ENCODE measurements around the gene RNF182. TPM values are rescaled to one million over a fixed set of nuclear protein-coding genes. Genes with fewer than 3 reads are reported as not detected.

Gene RNF182
- total RNA-seq, 4 donors from 2014 or later: 0.19 TPM; not detected in 3

DNA sequence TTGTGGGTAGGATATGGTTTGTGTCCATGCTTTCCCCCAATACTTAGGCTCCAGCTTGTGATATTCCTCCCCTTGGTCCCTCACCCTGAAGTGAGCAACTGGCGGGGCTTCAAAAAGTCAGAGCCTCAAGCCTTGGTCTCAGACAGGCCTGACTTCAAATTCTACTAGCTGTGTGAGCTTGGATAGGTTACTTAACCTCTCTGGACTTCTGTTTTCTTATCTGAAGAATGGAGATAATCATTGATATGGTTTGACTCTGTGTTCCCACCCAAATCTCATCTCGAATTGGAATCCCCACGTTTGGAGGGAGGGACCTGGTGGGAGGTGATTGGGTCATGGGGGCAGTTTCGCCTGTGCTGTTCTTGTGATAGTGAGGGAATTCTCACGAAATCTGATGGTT, 97.9 kb downstream of the RNF182 start:
- no peak for DNase-seq
- Histone ChIP-seq H3K4me1 (no peaks in the 10 kb centered on the region), H3K27ac (no peak overlapping the region), H3K27me3 (peaks cover 0 to 25% (median 0%) of the 10 kb centered on the region in 4 donors), H3K4me3 (no peak overlapping the region), H3K9me3 (no peaks in the 10 kb centered on the region), H3K36me3 (no peaks in the 10 kb centered on the region)
- no peak for TF ChIP-seq POLR2A (IDR thresholded peaks at IDR 0.05)
- TF ChIP-seq, protein P1, sequence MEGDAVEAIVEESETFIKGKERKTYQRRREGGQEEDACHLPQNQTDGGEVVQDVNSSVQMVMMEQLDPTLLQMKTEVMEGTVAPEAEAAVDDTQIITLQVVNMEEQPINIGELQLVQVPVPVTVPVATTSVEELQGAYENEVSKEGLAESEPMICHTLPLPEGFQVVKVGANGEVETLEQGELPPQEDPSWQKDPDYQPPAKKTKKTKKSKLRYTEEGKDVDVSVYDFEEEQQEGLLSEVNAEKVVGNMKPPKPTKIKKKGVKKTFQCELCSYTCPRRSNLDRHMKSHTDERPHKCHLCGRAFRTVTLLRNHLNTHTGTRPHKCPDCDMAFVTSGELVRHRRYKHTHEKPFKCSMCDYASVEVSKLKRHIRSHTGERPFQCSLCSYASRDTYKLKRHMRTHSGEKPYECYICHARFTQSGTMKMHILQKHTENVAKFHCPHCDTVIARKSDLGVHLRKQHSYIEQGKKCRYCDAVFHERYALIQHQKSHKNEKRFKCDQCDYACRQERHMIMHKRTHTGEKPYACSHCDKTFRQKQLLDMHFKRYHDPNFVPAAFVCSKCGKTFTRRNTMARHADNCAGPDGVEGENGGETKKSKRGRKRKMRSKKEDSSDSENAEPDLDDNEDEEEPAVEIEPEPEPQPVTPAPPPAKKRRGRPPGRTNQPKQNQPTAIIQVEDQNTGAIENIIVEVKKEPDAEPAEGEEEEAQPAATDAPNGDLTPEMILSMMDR (IDR thresholded peaks at IDR 0.05): no peak
- intact Hi-C loops (cut with DNase I): no loop called here
- WGBS, 2 donors: 77 to 89% methylated on average over 4 to 5 of the region's 5 CpGs

DNA sequence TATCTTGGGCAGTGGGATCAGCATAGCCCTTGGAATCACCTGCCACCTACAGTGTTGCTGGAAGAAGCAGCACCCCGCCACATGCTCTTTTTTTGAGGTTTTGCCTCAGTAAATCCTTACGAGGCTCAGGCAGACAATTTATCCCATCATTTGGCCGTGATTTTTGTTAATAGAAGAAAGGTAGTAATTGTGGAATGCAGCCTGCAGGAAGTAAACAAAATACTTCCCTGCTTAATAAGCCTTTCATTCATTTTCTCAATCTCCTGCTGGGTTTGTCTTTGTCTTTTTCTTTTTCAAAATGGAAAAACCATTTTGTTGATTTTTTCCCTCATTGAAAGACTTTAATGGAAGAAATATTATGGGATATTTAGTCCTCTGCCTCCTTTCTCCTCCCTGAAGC, 99.1 kb downstream of the RNF182 start:
- Histone ChIP-seq H3K27me3 (peaks cover 0 to 36% (median 0%) of the 10 kb centered on the region in 4 donors), H3K36me3 (no peaks in the 10 kb centered on the region), H3K9me3 (no peaks in the 10 kb centered on the region), H3K27ac (no peak overlapping the region), H3K4me1 (no peaks in the 10 kb centered on the region), H3K4me3 (no peak overlapping the region)
- DNase-seq: no peak
- WGBS, 2 donors: 62 to 69% methylated on average over 3 of the region's 3 CpGs
- TF ChIP-seq, protein P1 (IDR thresholded peaks at IDR 0.05): no peak
- no peak for TF ChIP-seq POLR2A (IDR thresholded peaks at IDR 0.05)
- intact Hi-C loops (cut with DNase I): no loop called here

DNA sequence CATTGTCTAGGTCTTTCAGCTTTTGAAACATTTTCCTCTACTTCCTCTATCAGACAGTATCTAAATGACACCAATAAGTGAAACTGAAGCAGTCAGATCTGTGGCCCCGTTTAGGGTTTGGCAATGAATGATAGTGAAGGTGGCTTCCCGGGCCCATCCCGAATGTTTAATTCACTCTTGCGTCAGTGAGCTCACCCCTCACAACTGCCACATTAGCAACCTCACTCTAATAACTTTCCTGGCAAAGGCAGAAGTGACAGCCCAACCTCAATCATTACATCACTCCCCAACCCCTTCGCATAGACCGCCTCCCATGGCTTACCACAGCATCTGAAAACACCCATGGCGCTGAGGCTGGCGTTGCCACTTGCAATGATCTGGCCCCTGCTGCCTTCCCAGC, 100.4 kb downstream of the RNF182 start:
- H3K36me3 ChIP-seq: no peaks in the 10 kb centered on the region
- no peaks in the 10 kb centered on the region for H3K4me1 ChIP-seq
- H3K27ac ChIP-seq: no peak overlapping the region
- DNase-seq: no peak
- TF ChIP-seq POLR2A (IDR thresholded peaks at IDR 0.05): no peak
- TF ChIP-seq, protein P1 (IDR thresholded peaks at IDR 0.05): no peak
- H3K4me3 ChIP-seq: no peak overlapping the region
- peaks cover 0 to 42% (median 0%) of the 10 kb centered on the region in 4 donors for H3K27me3 ChIP-seq
- intact Hi-C loops (cut with DNase I): no loop called here
- 80 to 87% methylated on average over 6 to 8 of the region's 8 CpGs for WGBS, 2 donors
- H3K9me3 ChIP-seq: no peaks in the 10 kb centered on the region

DNA sequence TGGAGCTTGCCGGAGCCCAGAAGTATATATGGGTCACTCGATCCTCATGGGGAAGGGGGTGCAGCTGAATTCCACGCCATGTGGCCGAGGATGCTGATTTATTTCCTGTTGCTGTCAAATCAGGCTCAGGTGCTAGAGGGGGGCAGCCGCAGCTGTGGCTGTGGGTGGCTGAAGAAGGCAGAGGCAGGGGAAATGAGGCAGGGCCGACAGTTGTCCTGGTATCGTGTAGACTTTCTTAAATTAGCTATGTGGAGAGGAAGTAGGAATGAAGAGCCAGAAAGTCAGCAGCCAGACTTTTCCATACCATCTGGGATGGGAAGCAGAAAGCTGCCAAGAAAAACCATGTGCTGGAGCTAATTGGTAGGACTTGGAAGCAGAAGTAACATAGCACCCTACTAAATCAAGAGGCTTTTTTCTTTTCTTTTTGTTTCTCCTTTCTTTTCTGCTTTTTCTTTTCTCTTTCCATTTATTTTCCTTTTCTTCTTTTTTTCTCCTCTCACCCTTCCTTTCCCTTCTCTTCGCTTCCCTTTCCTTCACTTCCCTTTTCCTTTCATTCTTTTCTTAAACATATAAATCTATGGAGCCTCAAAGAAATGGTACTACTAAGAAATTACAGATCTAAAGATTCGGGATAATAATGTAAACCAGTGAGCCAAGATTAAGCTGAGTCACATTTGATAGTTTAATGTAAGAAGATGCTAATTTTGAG, 102.2 kb downstream of the RNF182 start:
- no peak overlapping the region for H3K4me3 ChIP-seq
- intact Hi-C loops (cut with DNase I): no loop called here
- no peaks in the 10 kb centered on the region for H3K9me3 ChIP-seq
- peaks cover 0 to 54% (median 0%) of the 10 kb centered on the region in 4 donors for H3K27me3 ChIP-seq
- no peaks in the 10 kb centered on the region for H3K36me3 ChIP-seq
- no peak for TF ChIP-seq POLR2A (IDR thresholded peaks at IDR 0.05)
- TF ChIP-seq, protein P1 (IDR thresholded peaks at IDR 0.05): no peak
- no peak overlapping the region for H3K27ac ChIP-seq
- H3K4me1 ChIP-seq: no peaks in the 10 kb centered on the region
- 53 to 64% methylated on average over 8 to 9 of the region's 9 CpGs for WGBS, 2 donors
- no peak for DNase-seq

DNA sequence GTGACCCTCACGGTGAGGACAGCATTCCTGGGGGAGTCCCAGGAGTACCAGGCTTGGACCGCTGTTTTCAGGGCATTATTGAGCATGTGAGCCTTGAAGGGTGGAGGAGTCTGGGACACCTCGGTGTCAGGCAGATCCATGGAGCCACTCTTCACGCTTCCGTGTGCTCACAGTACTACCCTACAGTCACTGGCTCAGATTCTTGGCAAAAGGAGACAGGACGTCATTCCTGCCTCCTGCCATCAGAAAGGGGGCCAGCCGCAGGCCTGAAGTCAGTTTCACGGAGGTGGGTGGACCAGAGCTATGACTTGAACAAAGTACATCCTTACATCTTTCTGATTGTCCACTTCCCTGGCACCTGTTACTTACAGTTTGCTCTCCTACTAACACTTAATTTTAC, 103.9 kb downstream of the RNF182 start:
- TF ChIP-seq, protein P1 (IDR thresholded peaks at IDR 0.05): no peak
- no peak for TF ChIP-seq POLR2A (IDR thresholded peaks at IDR 0.05)
- H3K4me3 ChIP-seq: no peak overlapping the region
- no peaks in the 10 kb centered on the region for H3K4me1 ChIP-seq
- no peaks in the 10 kb centered on the region for H3K9me3 ChIP-seq
- no peak overlapping the region for H3K27ac ChIP-seq
- 71 to 78% methylated on average over 6 to 8 of the region's 8 CpGs for WGBS, 2 donors
- no peak for DNase-seq
- peaks cover 0 to 70% (median 0%) of the 10 kb centered on the region in 4 donors for H3K27me3 ChIP-seq
- no peaks in the 10 kb centered on the region for H3K36me3 ChIP-seq
- intact Hi-C loops (cut with DNase I): no loop called here
